ENCODE data around the gene UNC45B.
"Not testable (repeated sequence)": the region's sequence is repeated elsewhere in the genome, so short reads cannot be mapped to it uniquely, and the experiment has no call there.

UNC45B gene

GRCh38 chr17:35174835-35175334, 27.3 kb downstream of the UNC45B start:
- H3K9ac ChIP-seq (ENCODE audit: low read length), result no peak overlapping the region
- DNase-seq (ENCODE audit: low read depth), result no peak

GRCh38 chr17:35175638-35176415, 28.2 kb downstream of the UNC45B start:
- DNase-seq (ENCODE audit: low read depth), result no peak
- Histone ChIP-seq H3K27me3 (replicated peaks; ENCODE audit: control insufficient read depth, insufficient read depth, low read length) (peaks cover 9% of the 10 kb centered on the region), H3K9me3 (ENCODE audit: control insufficient read depth, low read length) (no peaks in the 10 kb centered on the region), H3K9ac (ENCODE audit: low read length) (no peak overlapping the region), H3K4me1 (ENCODE audit: control insufficient read depth, insufficient read depth, low read length) (peaks cover 6% of the 10 kb centered on the region), H3K36me3 (ENCODE audit: control insufficient read depth, insufficient read depth, low read length, severe bottlenecking) (no peaks in the 10 kb centered on the region), H3K4me3 (ENCODE audit: low read length) (no peak overlapping the region)

More at GRCh38 chr17:35174835-35175334, 27.3 kb downstream of the UNC45B start:
- Histone ChIP-seq H3K9me3 (ENCODE audit: control insufficient read depth, low read length) (no peaks in the 10 kb centered on the region), H3K36me3 (ENCODE audit: control insufficient read depth, insufficient read depth, low read length, severe bottlenecking) (no peaks in the 10 kb centered on the region), H3K4me1 (ENCODE audit: control insufficient read depth, insufficient read depth, low read length) (peaks cover 6% of the 10 kb centered on the region), H3K4me3 (ENCODE audit: low read length) (no peak overlapping the region), H3K27me3 (replicated peaks; ENCODE audit: control insufficient read depth, insufficient read depth, low read length) (peaks cover 9% of the 10 kb centered on the region)

DNA sequence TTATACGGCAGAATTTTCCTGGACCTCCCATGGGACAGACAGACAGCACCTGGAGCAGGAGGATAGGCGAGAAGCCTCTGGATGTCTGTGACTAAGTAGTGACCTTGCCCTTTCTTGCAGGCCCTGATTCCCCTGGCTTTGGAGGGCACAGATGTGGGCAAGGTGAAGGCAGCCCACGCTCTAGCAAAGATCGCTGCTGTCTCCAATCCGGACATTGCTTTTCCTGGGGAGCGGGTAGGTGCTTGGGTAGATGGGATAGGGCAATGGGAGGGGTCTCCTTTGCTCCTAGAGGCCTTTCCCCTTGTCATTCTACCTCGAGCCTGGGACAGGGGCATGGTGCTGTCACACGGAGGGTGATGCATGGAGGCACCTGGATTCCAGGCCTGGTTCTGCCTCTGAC, 29.3 kb downstream of the UNC45B start:
- peaks cover 2% of the 10 kb centered on the region for H3K4me1 ChIP-seq (ENCODE audit: control insufficient read depth, insufficient read depth, low read length)
- H3K27me3 ChIP-seq (replicated peaks; ENCODE audit: control insufficient read depth, insufficient read depth, low read length), result peaks cover 9% of the 10 kb centered on the region
- no peak overlapping the region for H3K9ac ChIP-seq (ENCODE audit: low read length)
- no peak overlapping the region for H3K4me3 ChIP-seq (ENCODE audit: low read length)
- no peaks in the 10 kb centered on the region for H3K9me3 ChIP-seq (ENCODE audit: control insufficient read depth, low read length)
- H3K36me3 ChIP-seq (ENCODE audit: control insufficient read depth, insufficient read depth, low read length, severe bottlenecking), result no peaks in the 10 kb centered on the region
- no peak for DNase-seq (ENCODE audit: low read depth)

- H3K27me3 ChIP-seq (replicated peaks; ENCODE audit: control insufficient read depth, insufficient read depth, low read length), result peaks cover 20% of the 10 kb centered on the region
- not testable (repeated sequence) for DNase-seq (ENCODE audit: low read depth); H3K4me1 ChIP-seq (ENCODE audit: control insufficient read depth, insufficient read depth, low read length); H3K4me3 ChIP-seq (ENCODE audit: low read length); H3K9ac ChIP-seq (ENCODE audit: low read length); H3K36me3 ChIP-seq (ENCODE audit: control insufficient read depth, insufficient read depth, low read length, severe bottlenecking); H3K9me3 ChIP-seq (ENCODE audit: control insufficient read depth, low read length)
These were observed 31.8 kb downstream of the UNC45B start for GRCh38 chr17:35179379-35179778.

DNA sequence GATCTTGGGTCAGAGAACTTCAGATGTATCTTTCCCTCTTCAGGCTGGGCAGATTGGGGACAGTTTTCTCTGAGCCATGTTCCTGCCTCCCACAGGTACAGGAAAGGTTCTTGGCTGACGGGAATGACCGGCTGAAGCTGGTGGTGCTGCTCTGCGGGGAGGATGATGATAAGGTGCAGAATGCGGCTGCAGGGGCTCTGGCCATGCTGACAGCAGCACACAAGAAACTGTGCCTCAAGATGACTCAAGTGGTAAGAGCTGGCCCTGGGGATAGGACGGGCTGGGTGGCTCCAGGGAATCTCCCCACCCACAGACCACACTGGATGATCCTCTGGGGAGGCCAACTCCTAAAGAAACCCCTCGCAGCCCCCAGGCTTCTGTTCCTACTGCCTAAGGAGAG, 35.7 kb downstream of the UNC45B start:
- Histone ChIP-seq H3K4me3 (ENCODE audit: low read length) (no peak overlapping the region), H3K27me3 (replicated peaks; ENCODE audit: control insufficient read depth, insufficient read depth, low read length) (peaks cover 18% of the 10 kb centered on the region), H3K9ac (ENCODE audit: low read length) (no peak overlapping the region), H3K4me1 (ENCODE audit: control insufficient read depth, insufficient read depth, low read length) (no peaks in the 10 kb centered on the region), H3K36me3 (ENCODE audit: control insufficient read depth, insufficient read depth, low read length, severe bottlenecking) (no peaks in the 10 kb centered on the region), H3K9me3 (ENCODE audit: control insufficient read depth, low read length) (no peaks in the 10 kb centered on the region)
- no peak for DNase-seq (ENCODE audit: low read depth)

GRCh38 chr17:35184274-35184673, 36.7 kb downstream of the UNC45B start:
- no peaks in the 10 kb centered on the region for H3K4me1 ChIP-seq (ENCODE audit: control insufficient read depth, insufficient read depth, low read length)
- no peak for DNase-seq (ENCODE audit: low read depth)
- H3K4me3 ChIP-seq (ENCODE audit: low read length), result no peak overlapping the region
- H3K36me3 ChIP-seq (ENCODE audit: control insufficient read depth, insufficient read depth, low read length, severe bottlenecking), result no peaks in the 10 kb centered on the region
- no peaks in the 10 kb centered on the region for H3K9me3 ChIP-seq (ENCODE audit: control insufficient read depth, low read length)
- no peak overlapping the region for H3K9ac ChIP-seq (ENCODE audit: low read length)
- H3K27me3 ChIP-seq (replicated peaks; ENCODE audit: control insufficient read depth, insufficient read depth, low read length), result peaks cover 18% of the 10 kb centered on the region

DNA sequence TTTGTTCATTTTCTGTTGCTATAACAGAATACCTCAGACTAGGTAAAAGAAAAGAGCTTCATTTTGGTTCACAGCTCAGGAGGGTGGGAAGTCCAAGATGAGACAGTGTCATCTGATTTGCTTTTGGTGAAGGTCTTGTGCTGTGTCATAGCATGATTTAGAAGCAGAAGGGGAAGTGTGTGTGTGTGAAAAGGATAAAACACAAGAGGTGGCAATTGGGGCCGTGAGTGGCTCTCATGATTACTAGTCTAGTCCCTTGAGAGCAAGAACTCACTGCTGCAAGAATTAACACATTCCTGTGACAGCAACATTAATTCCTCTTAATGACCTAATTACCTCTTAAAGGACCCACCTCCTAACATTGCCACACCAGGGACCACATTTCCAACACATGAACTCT, 38.2 kb downstream of the UNC45B start:
- no peaks in the 10 kb centered on the region for H3K4me1 ChIP-seq (ENCODE audit: control insufficient read depth, insufficient read depth, low read length)
- H3K36me3 ChIP-seq (ENCODE audit: control insufficient read depth, insufficient read depth, low read length, severe bottlenecking), result no peaks in the 10 kb centered on the region
- H3K9me3 ChIP-seq (ENCODE audit: control insufficient read depth, low read length), result no peaks in the 10 kb centered on the region
- no peak overlapping the region for H3K9ac ChIP-seq (ENCODE audit: low read length)
- no peak overlapping the region for H3K4me3 ChIP-seq (ENCODE audit: low read length)
- peaks cover 18% of the 10 kb centered on the region for H3K27me3 ChIP-seq (replicated peaks; ENCODE audit: control insufficient read depth, insufficient read depth, low read length)
- no peak for DNase-seq (ENCODE audit: low read depth)

GRCh38 chr17:35187481-35187880, 39.9 kb downstream of the UNC45B start:
- H3K36me3 ChIP-seq (ENCODE audit: control insufficient read depth, insufficient read depth, low read length, severe bottlenecking), result no peaks in the 10 kb centered on the region
- H3K9me3 ChIP-seq (ENCODE audit: control insufficient read depth, low read length), result no peaks in the 10 kb centered on the region
- H3K4me3 ChIP-seq (ENCODE audit: low read length), result no peak overlapping the region
- DNase-seq (ENCODE audit: low read depth), result no peak
- no peak overlapping the region for H3K9ac ChIP-seq (ENCODE audit: low read length)
- no peaks in the 10 kb centered on the region for H3K4me1 ChIP-seq (ENCODE audit: control insufficient read depth, insufficient read depth, low read length)
- H3K27me3 ChIP-seq (replicated peaks; ENCODE audit: control insufficient read depth, insufficient read depth, low read length), result peaks cover 18% of the 10 kb centered on the region

DNA sequence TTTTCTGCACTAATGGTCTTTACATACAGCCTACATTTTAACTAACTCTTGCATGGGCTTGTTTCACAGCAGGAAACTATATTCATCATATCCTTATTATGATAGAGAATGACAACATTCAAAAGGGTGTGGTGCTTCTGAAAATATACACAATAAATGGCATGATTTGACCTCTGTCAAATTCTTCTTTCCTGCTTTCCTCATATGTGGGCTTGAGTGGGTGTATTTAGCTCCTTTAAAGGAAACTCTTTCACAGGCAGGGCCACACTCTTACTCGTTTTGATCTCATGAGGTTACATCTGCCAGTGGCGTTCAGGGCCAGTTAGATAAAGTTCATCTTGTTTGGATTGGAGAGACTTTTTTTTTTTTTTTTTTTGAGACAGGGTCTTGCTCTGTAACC, 40.5 kb downstream of the UNC45B start:
- H3K27me3 ChIP-seq (replicated peaks; ENCODE audit: control insufficient read depth, insufficient read depth, low read length), result peaks cover 15% of the 10 kb centered on the region
- H3K36me3 ChIP-seq (ENCODE audit: control insufficient read depth, insufficient read depth, low read length, severe bottlenecking), result no peaks in the 10 kb centered on the region
- H3K4me3 ChIP-seq (ENCODE audit: low read length), result no peak overlapping the region
- H3K4me1 ChIP-seq (ENCODE audit: control insufficient read depth, insufficient read depth, low read length), result no peaks in the 10 kb centered on the region
- no peak for DNase-seq (ENCODE audit: low read depth)
- H3K9me3 ChIP-seq (ENCODE audit: control insufficient read depth, low read length), result no peaks in the 10 kb centered on the region
- H3K9ac ChIP-seq (ENCODE audit: low read length), result no peak overlapping the region

GRCh38 chr17:35189291-35189690, 41.7 kb downstream of the UNC45B start:
- H3K9ac ChIP-seq (ENCODE audit: low read length), result no peak overlapping the region
- H3K36me3 ChIP-seq (ENCODE audit: control insufficient read depth, insufficient read depth, low read length, severe bottlenecking), result no peaks in the 10 kb centered on the region
- no peaks in the 10 kb centered on the region for H3K4me1 ChIP-seq (ENCODE audit: control insufficient read depth, insufficient read depth, low read length)
- peaks cover 8% of the 10 kb centered on the region for H3K27me3 ChIP-seq (replicated peaks; ENCODE audit: control insufficient read depth, insufficient read depth, low read length)
- no peaks in the 10 kb centered on the region for H3K9me3 ChIP-seq (ENCODE audit: control insufficient read depth, low read length)
- H3K4me3 ChIP-seq (ENCODE audit: low read length), result no peak overlapping the region
- DNase-seq (ENCODE audit: low read depth), result no peak

DNA sequence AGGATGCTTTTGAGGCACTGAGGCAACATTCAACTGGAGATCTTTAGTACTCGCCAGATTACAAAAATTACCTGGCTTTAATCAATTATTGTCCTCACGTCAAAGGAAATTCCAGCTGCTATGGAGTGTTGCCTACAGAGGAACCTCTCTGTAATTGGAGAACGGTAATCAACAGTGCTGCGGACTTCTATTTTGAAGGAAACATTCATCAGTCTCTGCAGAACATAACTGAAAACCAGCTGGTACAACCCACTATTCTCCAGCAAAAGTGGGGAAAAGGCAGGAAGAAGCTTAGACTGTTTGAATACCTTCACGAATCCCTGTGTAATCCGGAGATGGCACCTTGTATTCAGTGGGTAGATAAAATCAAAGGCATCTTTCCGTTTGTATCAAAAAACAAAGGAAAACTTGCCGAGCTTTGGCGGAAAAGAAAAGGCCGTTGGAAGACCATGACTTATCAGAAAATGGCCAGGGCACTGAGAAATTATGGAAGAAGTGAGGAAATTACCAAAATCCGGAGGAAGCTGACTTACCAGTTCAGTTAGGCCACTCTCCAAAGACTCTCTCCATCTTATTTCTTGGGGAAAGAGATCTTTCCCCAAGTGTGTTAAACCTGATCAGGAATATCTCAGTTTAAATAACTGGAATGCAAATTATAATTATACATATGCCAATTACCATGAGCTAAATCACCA, 43.5 kb downstream of the UNC45B start:
- Histone ChIP-seq H3K27me3 (replicated peaks; ENCODE audit: control insufficient read depth, insufficient read depth, low read length) (peaks cover 4% of the 10 kb centered on the region), H3K4me3 (ENCODE audit: low read length) (no peak overlapping the region), H3K9me3 (ENCODE audit: control insufficient read depth, low read length) (no peaks in the 10 kb centered on the region), H3K4me1 (ENCODE audit: control insufficient read depth, insufficient read depth, low read length) (no peaks in the 10 kb centered on the region), H3K36me3 (ENCODE audit: control insufficient read depth, insufficient read depth, low read length, severe bottlenecking) (no peaks in the 10 kb centered on the region), H3K9ac (ENCODE audit: low read length) (no peak overlapping the region)
- DNase-seq (ENCODE audit: low read depth), result no peak

All from adipocyte (in vitro differentiated cells).